Jurkat, Clone E6-1 (cell line): ENCODE results near the gene FIBP.
A peak's percentile ranks its signal among the peaks of the same experiment; 100 is the strongest.

Experiments used
- DNase-seq: peaks from one replicate; pipeline ENCODE4 v3.0.0-alpha.2; 2011; ENCODE audit warnings: low read depth, low spot score
- H3K4me3 ChIP-seq: 2 replicates; pipeline ENCODE4 v1.5.1; 2011; ENCODE audit warnings: mild to moderate bottlenecking, low read length, control low read depth, moderate library complexity

The FIBP gene

GRCh38 chr11:65916391-65916790 is 28.1 kb upstream of the FIBP start:
- H3K4me3 ChIP-seq, result no peak overlapping the region

GRCh38 chr11:65915821-65916251 is 27.6 kb upstream of the FIBP start:
- DNase-seq, result no peak
- no peak overlapping the region for H3K4me3 ChIP-seq

More at GRCh38 chr11:65916391-65916790, 28.1 kb upstream of the FIBP start:
- no peak for DNase-seq

- no peak for DNase-seq
- H3K4me3 ChIP-seq, result no peak overlapping the region
These were observed 27.0 kb upstream of the FIBP start for GRCh38 chr11:65915101-65915820.

GRCh38 chr11:65912845-65913244 is 24.6 kb upstream of the FIBP start:
- DNase-seq, result no peak
- no peak overlapping the region for H3K4me3 ChIP-seq

GRCh38 chr11:65911682-65912568 is 23.7 kb upstream of the FIBP start:
- no peak for DNase-seq
- H3K4me3 ChIP-seq, result no peak overlapping the region

GRCh38 chr11:65907878-65908277 is 19.6 kb upstream of the FIBP start:
- H3K4me3 ChIP-seq, result no peak overlapping the region
- DNase-seq, result no peak

- DNase-seq, result no peak
- H3K4me3 ChIP-seq, result no peak overlapping the region
These were observed 18.3 kb upstream of the FIBP start for GRCh38 chr11:65906602-65907001.

GRCh38 chr11:65903715-65904114 is 15.4 kb upstream of the FIBP start:
- H3K4me3 ChIP-seq, result no peak overlapping the region
- DNase-seq, result no peak

GRCh38 chr11:65903068-65903481 is 14.8 kb upstream of the FIBP start:
- no peak overlapping the region for H3K4me3 ChIP-seq
- DNase-seq, result no peak

- DNase-seq, result no peak
These were observed 12.6 kb upstream of the FIBP start for GRCh38 chr11:65900899-65901180.

GRCh38 chr11:65900125-65900898 is 12.0 kb upstream of the FIBP start, which contains the start of gene FOSL1:
TSS of gene FOSL1 (minus strand) at chr11:65900388. CDS start at chr11:65900339, 49 bp downstream.
- H3K4me3 ChIP-seq, result peak within 1 kb of the TSS; percentile 45
- DNase-seq, result no peak

More at GRCh38 chr11:65900899-65901180, 12.6 kb upstream of the FIBP start:
- H3K4me3 ChIP-seq, result no peak overlapping the region

- DNase-seq, result no peak
- no peak overlapping the region; the same call in 1 of the 2 replicates for H3K4me3 ChIP-seq
These were observed 11.3 kb upstream of the FIBP start for GRCh38 chr11:65899356-65900124.

GRCh38 chr11:65898656-65899355 is 10.5 kb upstream of the FIBP start:
- DNase-seq, result no peak

GRCh38 chr11:65897020-65897471 is 8.8 kb upstream of the FIBP start:
- no peak overlapping the region for H3K4me3 ChIP-seq
- DNase-seq, result no peak

More at GRCh38 chr11:65898656-65899355, 10.5 kb upstream of the FIBP start:
- no peak overlapping the region for H3K4me3 ChIP-seq

- no peak overlapping the region for H3K4me3 ChIP-seq
- DNase-seq, result no peak
These were observed 8.0 kb upstream of the FIBP start for GRCh38 chr11:65896034-65896999.

- no peak for DNase-seq
- no peak overlapping the region for H3K4me3 ChIP-seq
These were observed 7.3 kb upstream of the FIBP start for GRCh38 chr11:65895482-65895981.

GRCh38 chr11:65894034-65894591 is 5.8 kb upstream of the FIBP start:
- no peak for DNase-seq
- no peak overlapping the region for H3K4me3 ChIP-seq
